A172 (cell line): ENCODE measurements around the gene HDAC10. TPM values are rescaled to one million over a fixed set of nuclear protein-coding genes. Genes with fewer than 3 reads are reported as not detected.
"Not testable (repeated sequence)": the region's sequence is repeated elsewhere in the genome, so short reads cannot be mapped to it uniquely, and the experiment has no call there.

Source experiments
- DNase-seq: peaks from one replicate; pipeline ENCODE4 v3.0.0-alpha.2; 2015; ENCODE audit warnings: low spot score
- total RNA-seq: library from RNA; depleted of rRNA; stranded (reverse); fragments of >200 nt; shearing (Covaris generic); gene quantifications from 2 replicates; pipeline ENCODE4 v1.2.3, GENCODE V29; 2014

Gene HDAC10
- total RNA-seq, 1 experiment from 2014 or later: 11.4 TPM

DNA sequence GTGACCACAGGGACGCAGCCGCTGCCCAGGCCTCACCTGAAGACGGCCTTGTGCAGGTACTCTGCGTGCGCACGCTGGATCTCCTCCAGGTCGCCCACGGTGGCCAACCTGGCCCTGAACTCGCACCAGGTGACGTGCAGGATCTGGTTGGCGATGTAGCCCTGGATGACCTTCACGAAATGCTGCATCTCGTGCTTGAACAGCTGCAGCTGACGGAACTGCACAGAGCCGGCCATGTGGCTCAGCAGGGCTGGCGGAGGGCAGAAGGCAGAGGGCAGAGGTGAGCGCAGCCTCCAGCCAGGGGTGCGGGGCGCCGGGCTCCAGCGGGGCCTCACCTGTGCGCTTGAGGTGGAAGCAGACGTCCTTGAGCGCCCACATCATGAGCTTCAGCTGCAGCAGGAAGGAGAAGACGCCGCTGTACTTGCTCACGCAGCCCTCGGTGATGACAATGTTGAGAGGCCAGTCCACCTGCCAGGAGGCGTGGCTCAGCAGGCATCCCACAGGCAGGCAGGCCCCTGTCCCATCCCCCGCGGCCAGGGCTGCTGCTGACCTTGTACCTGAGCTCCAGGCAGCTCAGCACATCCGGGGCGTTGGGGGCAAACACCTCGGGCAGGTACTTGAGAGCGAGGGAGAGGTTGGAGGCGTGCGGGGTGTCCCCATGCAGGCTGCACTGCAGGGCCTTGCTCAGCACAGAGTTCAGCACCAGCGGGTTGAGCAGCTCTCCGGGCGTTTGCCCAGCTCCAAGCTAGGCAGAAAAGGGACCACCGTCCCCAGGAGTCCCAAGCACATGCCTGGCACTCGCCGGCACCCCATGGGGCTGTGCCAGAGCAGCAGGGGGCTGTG, 32.7 kb downstream of the HDAC10 start:
- DNase-seq: no peak

DNA sequence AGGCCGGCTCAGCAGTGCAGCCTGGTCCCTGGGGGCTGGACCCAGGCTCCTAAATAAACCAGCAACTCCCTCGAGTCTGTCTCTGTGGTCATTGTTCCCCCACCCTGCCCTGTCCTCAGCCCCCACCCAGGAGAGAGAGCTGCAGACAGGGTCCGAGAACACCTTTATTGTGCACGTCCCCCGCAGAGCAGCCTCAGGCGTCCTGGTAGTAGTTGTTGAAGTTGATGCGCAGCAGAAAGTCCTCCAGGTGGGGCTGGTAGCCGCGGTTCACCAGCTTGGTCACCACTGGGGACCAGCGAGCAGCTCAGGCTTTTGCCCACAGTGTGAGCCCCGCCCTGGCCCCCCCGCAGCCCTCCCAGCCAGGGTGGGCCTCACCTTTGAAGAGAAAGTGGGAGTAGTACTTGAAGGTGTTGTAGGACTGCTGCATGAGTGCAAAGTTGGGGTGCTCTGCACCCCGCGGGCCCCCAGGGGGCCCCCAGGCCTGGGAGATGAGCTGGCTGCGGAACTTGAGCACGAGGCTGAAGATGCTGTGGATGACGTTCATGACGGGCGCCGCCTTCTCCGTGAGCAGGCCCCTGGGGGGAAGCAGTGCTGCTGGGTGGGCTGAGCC, 33.4 kb downstream of the HDAC10 start:
- no peak for DNase-seq

DNA sequence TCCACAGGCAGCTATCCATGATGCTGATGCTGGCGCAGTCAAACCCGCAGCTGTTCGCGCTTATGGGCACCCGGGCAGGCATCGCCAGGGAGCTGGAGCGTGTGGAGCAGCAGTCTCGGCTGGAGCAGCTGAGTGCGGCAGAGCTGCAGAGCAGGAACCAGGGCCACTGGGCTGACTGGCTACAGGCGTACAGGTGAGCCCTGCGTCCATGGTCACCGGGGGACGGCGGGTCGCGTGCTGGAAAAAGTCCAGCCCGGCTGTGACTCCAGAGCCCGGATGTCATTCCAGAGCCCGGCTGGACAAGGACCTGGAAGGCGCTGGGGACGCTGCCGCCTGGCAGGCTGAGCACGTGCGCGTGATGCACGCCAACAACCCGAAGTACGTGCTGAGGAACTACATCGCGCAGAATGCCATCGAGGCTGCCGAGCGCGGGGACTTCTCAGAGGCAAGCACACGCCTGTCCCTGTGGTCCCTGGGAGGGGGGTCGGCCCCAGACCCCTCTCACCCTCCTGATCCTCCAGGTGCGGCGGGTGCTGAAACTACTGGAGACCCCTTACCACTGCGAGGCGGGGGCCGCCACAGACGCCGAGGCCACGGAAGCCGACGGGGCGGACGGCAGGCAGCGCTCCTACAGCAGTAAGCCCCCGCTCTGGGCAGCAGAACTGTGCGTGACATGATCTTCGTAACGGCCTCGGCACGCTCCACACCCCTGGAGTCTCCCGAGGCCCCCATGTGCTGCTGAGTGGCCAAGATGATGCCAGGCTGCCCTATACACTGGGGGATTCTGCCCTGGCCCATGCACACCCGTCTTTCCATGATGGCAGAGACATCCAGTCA, 34.2 kb downstream of the HDAC10 start:
- DNase-seq: no peak

DNA sequence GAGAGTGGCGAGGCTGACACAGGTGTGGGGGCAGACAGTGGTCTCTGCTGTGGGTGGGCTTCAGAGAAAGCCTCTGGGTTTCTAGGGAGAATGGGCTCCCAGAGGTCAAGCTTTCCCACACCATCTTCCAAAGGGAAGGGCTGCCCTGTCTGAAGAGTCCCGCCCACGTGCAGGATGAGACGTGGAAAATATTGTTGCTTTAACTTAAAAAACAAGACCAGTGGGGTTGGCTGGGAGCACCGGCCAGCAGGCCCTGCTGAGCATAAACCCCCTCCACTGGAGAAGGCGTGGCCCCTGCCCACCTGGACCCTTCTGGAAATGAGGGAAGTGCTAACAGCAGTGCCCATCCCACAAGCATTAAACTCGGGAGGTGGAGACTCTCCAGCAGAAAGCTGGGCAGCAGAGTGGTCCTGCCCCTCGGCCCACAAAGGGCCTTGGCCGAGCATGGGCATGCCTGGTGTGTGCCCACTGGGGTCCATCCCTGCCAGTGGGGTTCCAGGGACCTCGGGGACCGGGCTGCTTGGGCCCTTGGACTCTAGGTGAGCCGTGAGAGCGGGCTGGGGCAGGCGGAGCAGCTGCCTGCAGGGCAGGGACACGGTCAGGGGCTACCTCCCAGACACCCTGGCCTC, 34.9 kb downstream of the HDAC10 start:
- DNase-seq: no peak

DNA sequence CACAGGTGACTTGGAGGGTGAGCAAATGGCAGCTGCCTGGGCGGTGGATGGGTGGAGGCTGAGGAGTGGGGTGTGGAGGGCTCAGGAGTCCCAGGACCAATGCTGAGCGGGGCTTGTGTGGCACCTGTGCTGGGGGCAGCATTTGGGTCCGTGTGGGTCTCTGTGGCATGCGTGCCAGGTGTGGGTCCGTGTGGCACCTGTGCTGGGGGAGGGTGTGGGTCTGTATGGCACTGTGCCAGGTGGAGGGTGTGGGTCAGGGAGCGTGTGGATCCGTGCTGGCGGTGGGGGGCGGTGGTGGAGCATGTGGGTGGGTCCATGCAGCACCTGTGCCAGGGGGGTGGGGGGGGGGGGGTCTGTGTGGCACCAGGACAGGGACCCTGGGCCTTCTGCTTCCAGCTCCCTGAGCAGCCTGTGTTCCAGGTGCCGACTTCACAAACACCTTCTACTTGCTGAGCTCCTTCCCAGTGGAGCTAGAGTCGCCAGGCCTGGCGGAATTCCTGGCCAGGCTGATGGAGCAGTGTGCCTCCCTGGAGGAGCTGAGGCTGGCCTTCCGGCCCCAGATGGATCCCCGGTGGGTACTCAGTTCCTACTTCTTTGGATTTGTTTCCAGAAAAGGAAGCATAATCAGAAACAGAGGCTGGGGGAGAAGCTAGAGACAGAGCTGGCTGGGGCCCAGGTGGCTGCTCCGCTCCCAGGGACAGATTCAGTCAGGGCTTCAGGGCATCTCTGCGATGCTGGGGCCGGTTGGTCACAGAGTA, 35.6 kb downstream of the HDAC10 start:
- no peak for DNase-seq

DNA sequence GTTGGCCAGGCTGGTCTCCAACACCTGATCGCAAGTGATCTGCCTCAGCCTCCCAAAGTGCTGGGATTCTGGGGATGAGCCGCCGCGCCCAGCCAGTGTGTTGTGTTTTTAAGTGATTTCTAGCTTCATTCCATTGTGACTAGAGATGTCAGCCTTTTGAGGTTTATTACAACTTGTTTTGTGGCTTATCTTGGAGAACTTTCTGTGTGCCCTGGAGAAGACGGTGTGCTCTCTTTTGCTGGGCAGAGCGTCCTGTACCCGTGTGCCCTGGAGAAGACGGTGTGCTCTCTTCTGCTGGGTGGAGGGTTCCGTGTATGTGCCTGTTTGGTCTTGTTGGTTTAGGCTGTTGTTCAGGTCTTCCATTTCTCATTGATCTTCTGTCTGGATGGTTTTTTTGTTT, 37.8 kb downstream of the HDAC10 start:
- no peak for DNase-seq

DNA sequence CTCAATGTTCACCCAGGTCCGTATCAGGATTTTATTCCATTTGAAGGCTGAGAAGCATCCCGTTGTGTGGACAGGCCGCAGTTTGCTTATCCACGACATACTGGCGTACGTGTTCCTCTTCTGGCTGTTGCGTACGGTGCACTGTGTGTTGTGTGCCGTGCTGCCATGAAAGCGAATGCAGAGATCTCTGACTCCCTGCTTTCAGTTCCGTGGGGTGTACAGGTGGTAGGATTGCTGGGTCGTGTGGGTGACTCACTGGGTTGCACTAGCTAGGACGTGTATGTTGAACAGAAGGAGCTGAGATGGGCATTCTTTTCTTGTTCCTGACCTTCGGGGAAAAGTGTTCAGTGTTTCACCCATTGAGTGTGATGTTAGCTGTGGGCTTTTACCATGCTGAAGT, 39.9 kb downstream of the HDAC10 start:
- DNase-seq: no peak

DNA sequence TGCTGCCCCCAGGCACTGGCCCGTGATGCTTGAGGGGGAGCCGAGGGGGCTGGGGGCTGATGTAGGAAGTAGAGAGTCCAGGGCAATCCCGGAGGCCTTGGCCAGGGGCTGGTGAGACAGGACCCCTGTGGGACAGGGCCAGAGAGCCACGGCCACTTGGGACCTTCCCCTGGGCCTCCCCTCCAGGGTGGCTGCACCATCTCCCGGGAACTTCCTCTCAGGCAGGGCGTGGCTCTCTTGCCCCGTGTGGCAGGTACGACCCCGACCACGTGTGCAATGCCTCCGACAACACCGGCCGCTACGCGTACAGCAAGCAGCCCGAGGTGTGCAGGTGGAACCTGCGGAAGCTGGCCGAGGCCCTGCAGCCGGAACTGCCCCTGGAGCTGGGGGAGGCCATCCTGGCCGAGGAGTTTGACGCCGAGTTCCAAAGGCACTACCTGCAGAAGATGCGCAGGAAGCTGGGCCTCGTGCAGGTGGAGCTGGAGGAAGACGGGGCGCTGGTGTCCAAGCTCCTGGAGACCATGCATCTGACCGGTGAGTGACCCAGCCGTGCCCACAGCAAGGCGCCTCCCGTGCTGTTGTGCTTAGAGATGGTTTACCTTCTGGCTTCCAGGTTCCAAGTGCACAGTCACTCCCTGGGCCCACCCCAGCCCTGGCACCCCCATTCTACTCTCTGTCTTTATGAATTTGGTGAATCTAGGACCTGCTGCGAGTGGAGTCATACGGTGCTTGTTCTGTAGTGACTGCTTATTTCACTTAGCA, 40.5 kb downstream of the HDAC10 start:
- DNase-seq: no peak

DNA sequence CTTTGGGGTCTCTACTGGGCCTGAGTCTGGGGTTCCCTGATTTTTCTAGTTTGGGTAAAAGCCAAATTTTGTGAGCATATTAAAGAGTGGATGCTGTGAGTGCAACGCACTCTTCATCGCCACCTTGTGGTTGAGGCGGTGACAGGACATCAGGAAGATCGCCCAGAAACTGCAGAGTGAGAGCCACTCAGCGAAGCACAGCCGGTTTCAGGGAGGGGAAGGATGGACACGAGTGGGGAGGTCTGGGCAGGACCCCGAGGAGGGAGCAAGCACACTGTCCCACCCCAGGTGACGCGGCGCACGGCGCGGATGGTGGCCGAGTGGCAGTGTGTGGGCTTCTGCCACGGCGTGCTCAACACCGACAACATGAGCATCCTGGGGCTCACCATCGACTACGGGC, 41.2 kb downstream of the HDAC10 start:
- peak; percentile 35 for DNase-seq

DNA sequence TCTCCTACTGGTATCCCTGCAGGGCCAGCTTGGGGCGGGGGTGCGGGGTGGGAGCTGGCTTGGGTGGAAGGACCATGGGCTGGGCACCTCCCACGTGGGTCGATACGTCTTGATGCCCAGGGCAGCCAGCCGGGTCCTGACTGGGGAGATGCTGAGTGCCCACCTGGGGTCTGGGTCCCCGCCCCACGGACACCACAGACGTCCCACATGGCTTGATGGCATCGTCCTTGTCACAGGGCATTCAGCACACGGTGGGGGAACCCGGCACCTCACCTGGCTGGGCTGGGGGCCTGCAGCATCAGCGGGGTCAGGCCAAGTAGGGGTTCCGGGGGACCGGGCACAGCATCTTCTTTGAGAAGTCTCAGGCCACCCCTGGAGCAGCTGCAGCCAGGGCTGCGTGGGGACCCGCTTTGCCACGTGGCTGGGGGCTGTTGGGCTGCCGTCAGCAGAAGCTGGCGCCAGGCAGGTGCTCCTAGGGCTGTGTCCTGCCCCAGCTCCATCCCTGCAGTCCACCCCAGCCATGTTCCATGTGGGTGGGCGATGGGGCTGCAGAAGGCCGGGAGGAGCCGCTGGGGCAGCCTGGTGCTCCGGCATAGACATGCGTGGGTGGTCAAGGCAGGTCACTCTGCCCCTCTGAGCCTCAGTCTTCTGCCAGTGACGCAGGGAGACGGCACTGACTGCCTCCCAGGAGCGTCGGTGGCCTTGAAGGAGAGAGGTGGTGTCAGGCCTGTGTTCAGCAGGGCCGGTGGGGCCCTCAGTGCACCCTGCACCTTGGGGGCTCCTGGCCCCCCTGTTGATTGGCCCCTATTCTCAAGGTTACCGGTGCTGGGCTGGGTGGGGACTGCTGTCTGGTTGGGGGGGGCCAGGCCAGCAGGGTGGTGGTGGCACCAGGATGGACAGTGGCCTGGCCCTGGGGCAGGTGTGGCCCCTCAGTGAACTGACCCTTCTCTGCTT, 41.8 kb downstream of the HDAC10 start:
- DNase-seq: no peak

DNA sequence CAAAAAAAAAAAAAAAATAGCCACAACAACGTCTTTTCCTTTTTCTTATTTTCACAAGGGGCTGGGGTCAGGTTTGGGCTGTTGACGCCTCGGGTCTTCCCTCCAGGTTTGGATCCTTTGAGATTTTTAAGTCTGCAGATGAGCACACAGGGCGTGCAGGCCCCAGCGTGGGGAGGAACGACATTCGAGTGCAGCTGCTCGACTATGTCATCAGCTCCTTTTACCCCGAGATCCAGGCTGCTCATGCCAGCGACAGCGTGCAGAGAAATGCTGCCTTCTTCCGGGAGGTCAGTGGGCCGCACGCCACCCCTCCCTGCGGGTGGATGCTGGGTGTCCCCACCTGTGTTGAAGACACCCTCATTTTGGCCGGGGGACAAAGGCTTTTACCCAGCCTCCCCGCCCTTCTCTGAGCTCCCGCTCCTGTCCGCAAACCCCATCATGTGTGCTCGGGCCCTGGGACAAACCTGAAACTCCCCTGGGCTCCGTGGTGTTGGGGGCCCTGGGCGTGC, 42.6 kb downstream of the HDAC10 start:
- DNase-seq: no peak

DNA sequence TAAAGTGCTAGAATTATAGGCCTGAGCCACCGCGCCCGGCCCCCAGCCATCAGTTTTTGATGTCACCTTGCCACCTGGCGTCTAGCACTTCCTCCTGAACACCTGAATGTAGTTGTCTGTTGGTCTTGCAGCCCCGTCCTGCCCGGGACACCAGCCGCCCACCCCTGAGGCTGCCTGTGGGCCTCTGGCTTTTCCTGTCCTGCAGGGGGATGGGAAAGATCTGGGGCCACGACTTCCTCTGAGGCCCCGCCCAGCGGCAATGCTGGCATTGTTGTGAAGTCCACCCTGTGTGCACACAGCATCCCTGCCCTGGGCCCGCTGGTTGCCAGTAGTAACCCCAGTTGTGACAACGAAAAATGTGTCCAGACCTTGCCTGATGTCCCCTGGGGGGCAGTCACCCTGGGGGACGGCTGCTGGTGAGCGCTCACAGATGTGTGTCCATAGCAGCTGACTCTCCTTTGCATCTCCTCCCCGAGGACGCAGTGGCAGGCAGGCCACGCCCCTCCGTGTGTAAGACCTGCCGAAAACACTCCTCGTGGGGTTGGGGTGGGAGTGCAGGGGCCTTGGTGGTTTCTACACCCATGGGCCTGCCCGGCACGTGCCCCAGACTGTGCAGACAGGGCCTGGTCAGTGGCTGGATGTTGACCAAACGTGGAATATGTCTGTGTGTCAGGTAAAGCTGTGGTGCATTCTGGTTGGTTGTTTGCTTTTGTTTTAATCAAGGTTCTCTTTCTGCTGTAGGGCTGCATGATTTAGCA, 43.5 kb downstream of the HDAC10 start:
- DNase-seq: no peak

DNA sequence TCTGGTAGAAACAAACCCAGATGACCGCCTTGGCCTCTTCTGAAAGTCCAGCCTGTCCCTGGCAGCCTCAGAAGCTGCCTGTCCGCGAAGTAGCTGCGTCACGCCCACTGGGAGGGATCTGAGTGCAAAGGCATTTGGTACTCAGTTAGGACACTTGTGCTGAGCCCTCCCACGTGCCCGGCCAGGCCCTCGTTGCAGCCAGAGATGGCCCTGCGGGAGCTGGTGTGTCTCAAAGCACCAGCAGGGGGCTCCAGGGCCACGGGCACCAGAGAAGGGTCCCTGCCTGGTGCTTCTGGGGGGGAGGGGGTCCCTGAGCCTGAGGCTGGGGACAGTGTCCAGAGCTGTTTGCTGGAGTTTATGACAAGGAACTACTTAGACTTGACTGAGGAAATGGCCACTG, 44.5 kb downstream of the HDAC10 start:
- no peak for DNase-seq

DNA sequence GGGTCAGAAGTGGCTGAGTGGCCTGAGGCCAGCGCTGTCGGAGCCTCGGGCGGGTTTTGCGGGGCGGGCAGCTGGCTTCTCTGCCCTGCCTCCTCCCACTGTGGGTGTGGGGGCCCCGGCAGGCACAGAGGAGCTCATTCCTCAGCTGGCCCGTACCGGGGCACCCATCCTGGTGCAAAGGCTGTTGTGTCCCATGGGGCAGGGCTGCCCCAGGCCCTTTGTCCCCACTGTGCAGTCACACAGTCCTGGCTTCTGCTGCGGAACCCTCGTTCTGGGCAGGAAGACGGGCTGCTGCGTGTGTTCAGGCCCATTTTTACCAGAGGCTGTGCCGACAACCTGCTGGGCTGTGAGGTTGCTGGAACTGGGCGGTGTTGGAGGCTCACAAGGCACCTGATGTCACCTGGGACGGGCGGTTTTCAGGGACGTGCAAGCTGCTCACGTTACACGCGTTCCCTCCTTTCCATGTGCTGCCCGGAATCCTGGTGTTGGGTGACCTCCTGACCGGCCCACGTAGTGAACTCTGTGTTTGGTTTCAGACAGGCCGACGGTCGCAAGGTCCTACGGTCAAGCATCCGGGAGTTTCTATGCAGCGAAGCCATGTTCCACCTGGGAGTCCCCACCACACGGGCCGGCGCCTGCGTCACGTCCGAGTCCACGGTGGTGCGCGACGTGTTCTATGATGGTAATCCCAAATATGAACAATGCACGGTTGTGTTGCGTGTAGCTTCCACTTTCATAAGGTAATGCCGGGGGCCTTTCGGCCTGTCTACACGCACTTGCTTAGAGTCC, 45.1 kb downstream of the HDAC10 start:
- no peak for DNase-seq

DNA sequence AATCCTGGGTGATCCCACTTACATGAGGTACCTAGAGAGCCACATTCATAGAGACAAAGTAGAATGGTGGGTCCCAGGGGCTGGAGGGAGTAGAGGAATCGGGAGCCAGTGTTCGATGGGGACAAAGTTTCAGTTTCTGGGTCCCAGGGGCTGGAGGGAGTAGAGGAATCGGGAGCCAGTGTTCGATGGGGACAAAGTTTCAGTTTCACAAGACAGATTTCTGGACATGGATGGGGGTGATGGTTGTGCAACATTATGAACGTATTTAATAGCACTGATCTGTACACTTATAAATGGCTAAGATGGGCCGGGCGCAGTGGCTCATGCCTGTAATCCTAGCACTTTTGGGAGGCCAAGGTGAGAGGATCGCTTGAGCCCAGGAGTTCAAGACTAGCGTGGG, 46.1 kb downstream of the HDAC10 start:
- DNase-seq: not testable (repeated sequence)

DNA sequence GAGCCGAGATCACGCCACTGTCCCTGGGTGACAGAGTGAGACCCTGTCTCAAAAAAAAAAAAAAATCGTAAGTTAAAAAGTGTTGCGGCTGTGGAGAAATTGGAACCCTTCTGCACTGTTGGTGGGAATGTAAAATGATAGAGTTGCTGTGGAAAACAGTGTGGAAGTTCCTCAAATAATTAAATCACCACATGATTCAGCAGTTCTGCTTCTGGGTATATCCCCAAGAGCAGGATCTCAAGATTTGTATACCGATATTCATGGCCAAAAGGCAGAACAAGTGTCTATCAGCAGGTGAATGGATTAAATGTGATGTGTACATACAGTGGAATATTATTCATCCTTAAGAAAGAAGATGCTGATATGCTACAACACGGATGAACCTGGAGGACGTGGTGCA, 46.5 kb downstream of the HDAC10 start:
- no peak for DNase-seq

DNA sequence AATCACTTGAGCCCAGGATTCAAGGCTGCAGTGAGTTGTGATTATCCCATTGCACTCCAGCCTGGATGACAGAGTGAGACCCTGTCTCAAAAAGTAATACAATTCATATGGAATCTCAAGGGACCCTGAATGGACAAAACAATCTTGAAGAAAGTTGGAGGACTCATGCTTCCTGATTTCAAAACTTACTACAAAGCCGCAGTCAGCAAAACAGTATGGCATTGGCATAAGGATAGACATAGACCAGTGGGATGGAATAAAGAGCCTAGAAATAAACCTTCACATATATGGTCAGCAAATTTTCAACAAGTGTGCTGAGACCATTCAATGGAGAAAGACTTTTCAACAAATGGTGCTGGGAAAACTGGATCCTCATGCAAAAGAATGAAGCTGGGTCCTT, 47.8 kb downstream of the HDAC10 start:
- DNase-seq: no peak
